OCI-M2 (cell line): ENCODE measurements around the gene ZXDA.
"Not testable (repeated sequence)": the region's sequence is repeated elsewhere in the genome, so short reads cannot be mapped to it uniquely, and the experiment has no call there.

Source experiments
- DNase-seq: peaks from one replicate; lab custom pipeline; 2025; ENCODE audit not compliant: unreplicated experiment; lab: John Stamatoyannopoulos, UW

Gene ZXDA, protein sequence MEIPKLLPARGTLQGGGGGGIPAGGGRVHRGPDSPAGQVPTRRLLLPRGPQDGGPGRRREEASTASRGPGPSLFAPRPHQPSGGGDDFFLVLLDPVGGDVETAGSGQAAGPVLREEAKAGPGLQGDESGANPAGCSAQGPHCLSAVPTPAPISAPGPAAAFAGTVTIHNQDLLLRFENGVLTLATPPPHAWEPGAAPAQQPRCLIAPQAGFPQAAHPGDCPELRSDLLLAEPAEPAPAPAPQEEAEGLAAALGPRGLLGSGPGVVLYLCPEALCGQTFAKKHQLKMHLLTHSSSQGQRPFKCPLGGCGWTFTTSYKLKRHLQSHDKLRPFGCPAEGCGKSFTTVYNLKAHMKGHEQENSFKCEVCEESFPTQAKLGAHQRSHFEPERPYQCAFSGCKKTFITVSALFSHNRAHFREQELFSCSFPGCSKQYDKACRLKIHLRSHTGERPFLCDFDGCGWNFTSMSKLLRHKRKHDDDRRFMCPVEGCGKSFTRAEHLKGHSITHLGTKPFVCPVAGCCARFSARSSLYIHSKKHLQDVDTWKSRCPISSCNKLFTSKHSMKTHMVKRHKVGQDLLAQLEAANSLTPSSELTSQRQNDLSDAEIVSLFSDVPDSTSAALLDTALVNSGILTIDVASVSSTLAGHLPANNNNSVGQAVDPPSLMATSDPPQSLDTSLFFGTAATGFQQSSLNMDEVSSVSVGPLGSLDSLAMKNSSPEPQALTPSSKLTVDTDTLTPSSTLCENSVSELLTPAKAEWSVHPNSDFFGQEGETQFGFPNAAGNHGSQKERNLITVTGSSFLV

DNA sequence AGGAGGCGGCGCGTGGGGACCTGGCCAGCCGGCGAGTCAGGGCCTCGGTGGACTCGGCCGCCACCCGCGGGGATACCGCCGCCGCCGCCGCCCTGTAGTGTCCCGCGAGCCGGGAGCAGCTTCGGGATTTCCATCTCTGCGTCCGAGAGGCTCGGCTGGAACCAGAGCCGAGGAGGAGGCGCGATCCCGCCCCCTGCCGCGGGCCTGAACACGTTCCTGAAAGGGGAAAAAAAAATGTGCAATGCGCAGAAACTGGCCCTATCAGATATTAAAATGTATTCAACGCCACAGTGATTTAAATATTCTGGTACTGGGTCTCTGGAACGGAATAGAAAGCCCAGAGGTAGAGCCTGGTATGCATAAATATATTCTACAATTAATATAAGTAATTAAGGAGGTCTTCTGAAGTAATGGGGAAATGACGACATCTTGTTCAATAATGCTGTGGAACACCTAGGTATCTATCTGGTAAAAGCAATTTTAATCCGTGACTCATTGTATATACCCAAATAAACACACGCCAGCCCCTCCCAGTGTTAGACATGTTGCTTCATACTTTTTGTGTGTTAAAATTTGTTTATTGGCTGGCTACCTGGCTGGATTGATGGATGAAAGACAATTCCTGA, at the start of gene ZXDA:
Gene ZXDA, minus strand, starts transcription at position 172 of the 626 bp plus-strand sequence. Its CDS starts 38 bp downstream, at position 134.
- not testable (repeated sequence) for DNase-seq

DNA sequence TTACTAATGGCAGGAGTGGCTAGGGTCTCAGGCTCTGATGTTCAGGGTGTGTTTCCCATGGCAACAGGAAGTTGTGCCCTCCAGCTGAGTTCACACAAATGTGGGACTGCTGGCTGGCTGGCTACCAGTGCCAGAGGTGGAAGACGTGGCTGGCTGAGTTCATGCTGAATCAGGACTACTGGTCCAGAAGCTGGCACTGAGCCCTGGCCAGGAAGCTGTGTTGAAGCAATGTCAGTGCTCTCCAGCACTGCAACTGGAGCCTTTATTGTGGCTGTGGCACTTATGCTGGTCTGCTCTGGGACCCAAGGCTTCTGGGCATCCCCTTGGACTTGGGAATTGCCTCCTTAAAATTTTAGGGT, 42.0 kb upstream of the ZXDA start:
- DNase-seq = no peak

DNA sequence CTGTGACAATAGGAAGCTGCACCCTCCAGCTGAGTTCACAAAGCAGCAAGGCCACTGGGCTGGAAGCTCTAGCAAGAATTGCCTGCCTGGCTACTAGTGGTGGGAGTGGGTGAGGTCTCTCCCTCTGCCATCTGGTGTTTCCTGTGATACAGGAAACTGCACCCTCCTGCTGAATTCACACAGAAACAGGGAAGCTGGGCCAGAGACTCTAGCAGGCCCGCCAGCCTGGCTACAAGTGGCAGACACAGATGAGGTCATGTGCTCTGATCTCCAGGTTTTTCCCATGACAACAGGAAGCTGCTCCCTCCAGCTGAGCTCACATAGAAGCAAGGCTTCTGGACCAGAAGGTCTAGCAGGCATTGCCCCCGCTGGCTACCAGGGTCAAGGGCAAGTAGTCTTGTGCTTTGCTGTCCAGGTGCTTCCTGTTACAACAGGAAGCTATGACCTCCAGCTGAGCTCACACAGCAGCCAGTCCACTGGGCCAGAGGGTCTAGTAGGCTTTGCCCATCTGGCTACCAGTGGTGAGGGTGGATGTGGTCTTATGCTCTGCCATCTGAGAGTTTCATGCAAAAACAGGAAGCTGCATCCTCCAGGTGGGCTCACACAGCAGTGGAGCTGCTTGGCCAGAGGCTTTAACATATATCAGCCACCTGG, 41.5 kb upstream of the ZXDA start:
- DNase-seq = no peak

DNA sequence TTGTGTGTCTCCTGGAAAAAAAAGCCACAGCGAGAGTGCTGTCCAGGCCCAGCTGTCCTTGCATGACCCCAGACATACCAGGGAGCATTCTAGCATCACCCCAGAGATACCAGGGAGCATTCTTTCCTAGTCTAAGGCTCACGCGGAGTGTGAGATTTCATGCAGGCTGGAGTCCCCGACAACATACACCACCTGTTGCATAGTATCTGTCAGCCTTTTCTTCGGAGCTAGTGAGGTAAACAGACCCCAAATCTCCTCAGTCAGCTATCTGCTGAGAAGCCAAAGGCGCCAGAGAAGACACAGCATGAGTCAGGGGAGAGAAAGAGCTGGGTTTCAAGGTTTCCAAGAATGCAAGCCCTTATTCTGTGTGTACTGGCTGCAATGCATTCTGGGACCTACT, 23.1 kb upstream of the ZXDA start:
- no peak for DNase-seq

DNA sequence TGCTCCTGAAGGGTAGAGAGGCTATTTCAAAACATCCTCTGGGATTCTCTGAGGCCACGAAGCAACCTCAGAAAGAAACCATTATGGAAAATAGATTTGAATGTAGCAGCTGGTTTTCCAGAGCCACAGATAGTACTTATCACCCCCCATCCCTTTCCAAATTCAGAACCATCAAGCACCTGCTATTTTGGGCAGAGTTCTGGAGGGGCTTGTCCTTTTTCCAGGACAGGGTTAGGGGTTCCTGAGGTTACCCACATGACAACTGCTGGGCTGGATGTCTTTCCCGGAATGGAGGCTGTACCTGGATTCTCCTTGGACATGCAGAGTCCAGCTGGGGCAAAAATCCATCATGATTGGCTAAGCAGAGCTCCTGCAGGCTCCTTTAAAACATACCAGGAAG, 22.0 kb upstream of the ZXDA start:
- no peak for DNase-seq

DNA sequence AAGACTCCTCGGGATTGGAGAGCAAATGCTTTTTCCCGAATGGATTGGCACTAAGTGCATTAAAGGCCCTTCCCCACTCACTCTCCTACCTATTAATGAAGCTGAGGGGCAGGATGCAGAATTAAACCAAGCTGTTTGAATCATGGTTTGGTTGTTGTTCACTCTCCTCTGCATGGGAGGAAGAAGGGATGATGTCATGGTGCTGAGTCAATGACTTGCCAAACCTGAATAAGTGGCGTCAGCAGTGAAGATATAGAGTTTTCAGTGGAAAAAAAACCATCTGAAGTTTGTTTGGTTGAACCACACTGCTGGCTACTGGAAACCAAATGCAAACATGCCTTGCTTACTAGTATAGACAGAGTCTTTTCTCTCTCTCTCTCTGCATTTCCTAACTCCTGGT, 19.8 kb upstream of the ZXDA start:
- DNase-seq = no peak

DNA sequence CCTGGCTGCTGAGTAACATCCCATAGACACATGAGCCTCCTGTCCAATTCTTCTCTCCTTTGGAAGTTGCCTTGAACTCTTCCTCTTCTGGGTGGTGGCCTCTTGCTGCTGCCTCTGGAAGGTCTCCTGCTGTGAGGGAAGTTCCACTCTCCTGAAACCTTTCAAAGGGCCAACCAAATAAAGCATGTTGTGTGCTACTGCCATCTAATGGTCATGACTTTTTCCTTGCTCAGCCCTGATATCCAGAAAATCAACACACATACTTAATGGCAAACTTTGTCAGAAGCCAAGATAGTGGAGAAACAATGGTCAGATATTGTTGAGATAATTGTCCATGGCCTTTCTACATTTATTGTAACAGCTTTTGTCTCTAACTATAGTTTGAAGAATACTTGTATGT, 19.1 kb upstream of the ZXDA start:
- DNase-seq = no peak

DNA sequence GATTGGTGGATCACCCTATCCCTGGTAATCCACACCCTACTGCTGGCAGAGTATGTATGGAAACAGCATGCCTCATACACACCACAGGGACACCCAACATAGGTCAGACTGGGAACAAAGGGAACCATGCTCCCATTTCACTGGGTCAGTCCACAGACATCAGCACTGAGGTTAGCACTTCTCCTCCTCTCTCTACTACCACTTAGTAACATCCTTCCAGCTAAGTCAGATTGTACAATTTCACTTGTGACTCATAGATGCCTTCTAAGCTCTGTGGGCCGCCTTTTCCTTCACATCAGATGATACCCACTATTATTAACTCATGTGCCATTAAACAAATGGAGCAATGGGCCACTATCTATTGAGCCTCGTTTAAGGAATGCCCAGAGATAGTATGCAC, 15.5 kb upstream of the ZXDA start:
- no peak for DNase-seq

DNA sequence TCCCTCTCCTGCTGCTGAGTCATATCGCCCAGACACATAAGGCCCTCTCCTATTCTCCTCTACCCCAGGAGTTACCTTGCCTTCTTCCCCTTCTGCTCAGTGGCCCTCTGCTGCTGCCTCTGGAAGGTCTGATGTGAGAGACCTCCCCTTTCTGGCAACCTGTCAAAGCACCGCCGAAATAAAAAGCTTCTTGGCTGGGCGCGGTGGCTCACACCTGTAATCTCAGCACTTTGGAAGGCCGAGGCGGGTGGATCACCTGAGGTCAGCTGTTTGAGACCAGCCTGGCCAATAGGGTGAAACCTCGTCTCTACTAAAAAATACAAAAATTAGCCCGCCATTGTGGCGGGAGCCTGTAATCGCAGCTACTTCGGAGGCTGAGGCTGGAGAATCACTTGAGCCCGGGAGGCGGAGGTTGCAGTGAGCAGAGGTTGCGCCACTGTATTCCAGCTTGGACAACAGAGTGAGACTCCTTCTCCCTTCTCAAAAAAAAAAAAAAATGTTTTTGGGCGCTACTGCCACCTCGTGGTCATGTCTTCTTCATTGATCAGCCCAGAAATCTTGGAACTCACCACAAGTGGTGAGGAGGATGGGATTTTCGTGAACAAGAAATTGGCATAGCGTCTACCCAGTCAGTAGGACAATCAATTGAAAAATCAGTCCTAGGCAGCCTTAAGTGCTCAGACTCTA, 8.6 kb upstream of the ZXDA start:
- no peak for DNase-seq

DNA sequence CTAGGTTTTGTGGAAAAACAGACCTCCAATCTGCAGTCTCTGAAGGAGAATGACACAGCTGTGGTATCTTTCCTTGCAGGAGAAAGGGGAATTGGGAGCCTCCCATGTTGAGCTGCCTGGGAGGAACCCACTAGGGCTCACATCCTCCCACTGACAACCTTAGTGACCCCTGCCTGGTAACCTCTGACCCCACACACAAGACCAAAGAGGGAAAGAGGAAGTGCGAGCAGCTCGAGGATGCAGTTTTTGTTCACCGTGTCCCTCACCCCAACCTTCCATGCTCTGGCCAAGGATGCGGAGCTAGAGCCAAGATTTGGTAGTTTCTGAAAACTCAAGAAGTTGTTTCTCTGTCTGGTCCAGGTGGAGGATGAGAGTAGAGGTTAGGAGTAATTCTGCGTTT, 5.4 kb upstream of the ZXDA start:
- no peak for DNase-seq

DNA sequence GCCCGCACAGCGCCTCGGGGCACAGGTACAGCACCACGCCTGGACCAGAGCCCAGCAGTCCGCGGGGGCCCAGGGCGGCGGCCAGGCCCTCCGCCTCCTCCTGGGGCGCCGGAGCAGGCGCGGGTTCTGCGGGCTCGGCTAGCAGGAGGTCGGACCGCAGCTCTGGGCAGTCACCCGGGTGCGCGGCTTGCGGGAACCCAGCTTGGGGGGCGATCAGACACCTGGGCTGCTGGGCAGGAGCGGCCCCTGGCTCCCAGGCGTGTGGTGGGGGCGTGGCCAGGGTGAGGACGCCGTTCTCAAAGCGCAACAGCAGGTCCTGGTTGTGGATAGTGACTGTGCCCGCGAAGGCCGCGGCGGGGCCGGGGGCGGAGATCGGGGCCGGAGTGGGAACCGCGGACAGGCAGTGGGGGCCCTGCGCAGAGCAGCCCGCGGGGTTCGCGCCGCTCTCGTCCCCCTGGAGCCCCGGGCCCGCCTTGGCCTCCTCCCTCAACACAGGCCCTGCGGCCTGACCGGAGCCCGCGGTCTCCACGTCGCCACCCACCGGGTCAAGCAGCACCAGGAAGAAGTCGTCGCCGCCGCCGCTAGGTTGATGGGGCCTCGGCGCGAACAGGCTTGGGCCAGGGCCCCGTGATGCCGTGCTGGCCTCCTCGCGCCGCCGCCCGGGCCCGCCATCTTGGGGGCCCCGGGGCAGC, 517 bp downstream of the ZXDA start:
- not testable (repeated sequence) for DNase-seq

DNA sequence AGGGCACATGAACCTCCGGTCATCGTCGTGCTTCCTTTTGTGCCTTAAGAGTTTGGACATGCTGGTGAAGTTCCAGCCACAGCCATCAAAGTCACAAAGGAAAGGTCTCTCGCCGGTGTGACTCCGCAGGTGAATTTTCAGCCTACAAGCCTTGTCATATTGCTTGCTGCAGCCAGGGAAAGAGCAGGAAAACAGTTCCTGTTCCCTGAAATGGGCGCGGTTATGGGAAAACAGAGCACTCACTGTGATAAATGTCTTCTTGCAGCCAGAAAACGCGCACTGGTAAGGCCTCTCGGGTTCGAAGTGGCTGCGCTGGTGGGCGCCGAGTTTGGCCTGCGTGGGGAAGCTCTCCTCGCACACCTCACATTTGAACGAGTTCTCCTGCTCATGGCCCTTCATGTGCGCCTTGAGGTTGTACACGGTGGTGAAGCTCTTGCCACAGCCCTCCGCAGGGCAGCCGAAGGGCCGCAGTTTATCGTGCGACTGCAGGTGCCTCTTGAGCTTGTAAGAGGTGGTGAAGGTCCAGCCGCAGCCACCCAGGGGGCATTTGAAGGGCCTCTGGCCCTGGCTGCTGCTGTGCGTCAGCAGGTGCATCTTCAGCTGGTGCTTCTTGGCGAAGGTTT, 1.2 kb downstream of the ZXDA start:
- not testable (repeated sequence) for DNase-seq

DNA sequence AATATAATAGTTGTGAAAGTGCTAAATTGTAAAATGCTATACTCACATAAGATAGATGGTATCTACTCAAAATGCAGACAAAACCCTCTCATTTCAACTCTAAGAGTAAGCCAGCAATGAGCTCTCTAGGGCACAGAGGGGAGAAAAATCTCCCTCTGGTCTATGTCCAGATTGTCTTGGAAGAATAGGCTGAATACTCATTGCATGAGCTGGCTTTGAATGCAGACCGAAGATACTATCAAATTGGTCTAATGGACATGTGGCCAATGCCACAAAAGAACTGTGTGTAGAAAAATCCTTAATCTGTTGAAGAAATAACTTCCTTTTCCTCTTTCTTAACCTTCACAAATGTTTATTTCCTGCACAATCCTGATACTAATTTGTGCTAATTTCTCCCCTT, 3.5 kb downstream of the ZXDA start:
- DNase-seq = no peak

DNA sequence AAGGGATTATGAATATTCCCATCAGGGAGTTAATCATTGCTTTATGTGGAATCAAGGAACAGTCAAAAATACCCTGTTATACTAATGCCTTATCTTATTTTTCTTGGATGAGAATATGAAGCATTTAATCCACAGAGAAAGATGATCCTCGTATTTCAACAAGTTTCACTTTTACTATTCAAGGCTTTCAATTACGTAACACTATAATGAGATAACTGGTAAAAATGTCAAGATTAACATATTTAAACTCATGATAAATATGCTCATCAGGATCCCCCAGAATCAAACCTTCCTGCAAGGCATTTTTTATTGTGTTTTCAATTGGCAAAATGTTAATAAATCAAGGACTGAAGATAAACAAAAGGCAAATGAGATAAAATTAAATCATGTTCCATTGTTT, 5.1 kb downstream of the ZXDA start:
- DNase-seq = no peak

DNA sequence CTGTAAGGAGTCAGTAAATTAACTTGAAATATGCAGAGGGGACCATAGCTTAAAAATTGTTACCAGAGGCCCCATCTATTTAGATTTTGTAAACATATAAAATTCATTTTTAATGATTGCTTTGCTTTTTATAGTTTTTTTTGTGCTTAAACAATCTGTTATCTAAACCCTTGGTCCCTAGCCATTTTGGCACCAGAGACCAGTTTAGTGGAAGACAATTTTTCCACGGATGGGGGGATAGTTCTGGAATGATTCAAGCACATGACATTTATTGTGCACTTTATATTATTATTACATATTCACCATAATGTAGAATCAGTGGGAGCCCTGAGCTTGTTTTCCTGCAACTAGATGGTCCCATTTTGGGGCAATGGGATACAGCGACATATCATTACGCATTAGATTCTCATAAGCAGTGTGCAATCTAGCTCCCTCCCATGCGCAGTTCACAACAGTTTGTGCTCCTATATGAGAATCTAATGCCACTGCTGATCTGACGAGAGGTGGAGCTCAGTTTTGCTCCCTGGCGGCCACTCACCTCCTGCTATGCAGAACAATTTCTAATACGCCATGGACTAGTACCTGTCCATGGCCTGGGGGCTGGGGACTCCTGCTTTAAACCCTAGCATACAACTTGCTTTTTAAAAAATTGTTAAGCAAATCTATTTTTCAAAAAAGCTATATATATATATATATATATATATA, 5.9 kb downstream of the ZXDA start:
- no peak for DNase-seq

DNA sequence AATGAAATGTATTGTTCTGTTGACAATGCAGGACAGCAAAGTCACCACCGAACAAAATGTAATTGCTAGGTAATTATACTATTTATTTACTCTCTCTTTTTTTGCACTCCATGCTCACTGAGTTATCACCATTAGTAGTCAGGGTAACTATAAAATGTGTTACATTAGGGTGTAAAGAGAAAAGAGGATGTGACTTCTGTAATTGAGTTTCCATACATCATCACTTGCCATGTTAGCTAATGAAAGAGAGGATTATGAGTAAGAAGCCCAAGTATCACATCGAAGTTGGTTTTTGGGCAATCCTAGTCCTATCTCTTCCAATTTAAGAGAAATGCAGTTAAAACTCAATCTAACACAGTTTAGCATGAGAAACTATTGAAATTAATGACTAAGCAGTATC, 7.6 kb downstream of the ZXDA start:
- DNase-seq = no peak

DNA sequence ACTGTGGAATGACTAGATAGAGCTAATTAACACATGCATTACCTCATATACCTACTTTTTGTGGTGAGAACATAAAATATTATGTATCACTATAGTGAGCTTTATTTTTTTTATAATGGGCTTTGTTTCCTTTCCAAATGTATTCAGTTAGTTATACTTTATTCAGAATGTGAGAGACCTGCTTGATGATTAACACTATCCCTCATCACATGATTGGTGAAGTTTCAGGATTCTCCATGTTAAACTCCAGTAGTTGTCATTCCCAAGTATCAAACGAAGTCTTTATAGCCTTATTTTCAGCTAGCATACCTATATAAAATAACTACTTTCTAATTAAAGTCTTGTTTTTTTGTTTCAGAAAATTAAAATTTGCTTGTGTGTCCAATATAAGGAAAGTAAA, 8.8 kb downstream of the ZXDA start:
- DNase-seq = no peak

DNA sequence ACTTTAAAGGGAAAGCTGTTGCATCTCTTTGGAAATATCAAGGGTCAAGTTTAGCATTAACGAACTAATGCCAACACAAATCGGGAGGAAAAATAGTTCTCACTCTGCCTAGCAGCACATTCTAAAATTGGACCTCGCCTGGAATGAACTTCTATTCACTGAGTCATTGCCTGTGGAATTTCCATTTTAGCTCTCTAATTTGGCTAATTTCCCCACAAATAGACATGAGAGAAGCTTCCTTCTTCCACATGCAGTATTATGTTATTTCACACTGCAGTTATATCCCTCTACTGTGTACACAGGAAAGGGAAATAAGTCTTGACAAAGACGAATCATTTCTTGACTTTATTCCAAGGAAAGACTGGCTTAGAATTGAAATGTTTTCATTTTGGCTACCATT, 9.3 kb downstream of the ZXDA start:
- DNase-seq = no peak

DNA sequence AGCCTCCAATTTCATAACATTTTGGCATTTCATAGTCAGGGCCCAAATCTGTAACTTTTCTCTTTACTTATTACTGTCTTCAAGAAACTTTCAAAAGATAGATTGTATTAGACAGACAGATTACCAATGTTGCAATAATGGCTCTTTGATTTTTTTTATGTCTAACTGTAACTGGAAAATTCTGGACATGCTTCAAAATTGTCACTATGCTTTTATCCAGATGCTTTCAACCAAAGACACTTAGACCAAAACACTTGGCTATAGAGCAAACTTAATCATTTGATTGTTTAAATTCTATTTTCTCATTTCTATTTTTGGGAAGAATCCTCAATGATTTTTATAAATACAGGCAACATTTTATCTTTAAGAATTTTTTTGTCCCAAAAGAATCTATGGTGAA, 10.4 kb downstream of the ZXDA start:
- DNase-seq = no peak
